Occipital lobe (tissue), 2 donors: ENCODE data around the gene SPAG6. TPM values are rescaled to one million over a fixed set of nuclear protein-coding genes. Genes with fewer than 3 reads are reported as not detected.
"Not testable (repeated sequence)": the region's sequence is repeated elsewhere in the genome, so short reads cannot be mapped to it uniquely, and the experiment has no call there.

ENCODE experiments used
- DNase-seq: peaks from one replicate; lab custom pipeline; 2025; lab: John Stamatoyannopoulos, UW
- total RNA-seq: library from RNA; depleted of rRNA; stranded (reverse); fragments of >200 nt; gene quantifications from one replicate; pipeline ENCODE4 v1.2.3, GENCODE V29; 2014

SPAG6 gene
- total RNA-seq, 1 donor from 2014 or later = 1.2 TPM

GRCh38 chr10:22341190-22341925 lies 3.9 kb upstream of the SPAG6 start:
- DNase-seq = no peak

GRCh38 chr10:22341926-22342196 lies 3.4 kb upstream of the SPAG6 start:
- no peak for DNase-seq

- no peak for DNase-seq
Measured at GRCh38 chr10:22342421-22342820, 2.9 kb upstream of the SPAG6 start.

GRCh38 chr10:22343731-22344130 lies 1.6 kb upstream of the SPAG6 start:
- no peak for DNase-seq

- no peak for DNase-seq
Measured at GRCh38 chr10:22344249-22344648, 1.0 kb upstream of the SPAG6 start.

- no peak for DNase-seq
Measured at GRCh38 chr10:22344781-22345300, 455 bp upstream of the SPAG6 start.

GRCh38 chr10:22346096-22346661 lies 883 bp downstream of the SPAG6 start:
- DNase-seq = no peak

GRCh38 chr10:22349755-22350154 lies 4.5 kb downstream of the SPAG6 start:
- no peak for DNase-seq

GRCh38 chr10:22351131-22351703 lies 5.9 kb downstream of the SPAG6 start:
- DNase-seq = no peak

GRCh38 chr10:22356324-22356873 lies 11.1 kb downstream of the SPAG6 start:
- DNase-seq = no peak

- DNase-seq = not testable (repeated sequence)
Measured at GRCh38 chr10:22357770-22358169, 12.5 kb downstream of the SPAG6 start.

GRCh38 chr10:22363305-22363704 lies 18.0 kb downstream of the SPAG6 start:
- no peak for DNase-seq

- DNase-seq = no peak
Measured at GRCh38 chr10:22364407-22365140, 19.3 kb downstream of the SPAG6 start.

- no peak for DNase-seq
Measured at GRCh38 chr10:22365233-22365632, 19.9 kb downstream of the SPAG6 start.

- no peak for DNase-seq
Measured at GRCh38 chr10:22365644-22366434, 20.5 kb downstream of the SPAG6 start.

- no peak for DNase-seq
Measured at GRCh38 chr10:22366435-22366703, 21.1 kb downstream of the SPAG6 start.

- no peak for DNase-seq
Measured at GRCh38 chr10:22366771-22367170, 21.5 kb downstream of the SPAG6 start.

GRCh38 chr10:22367471-22367870 lies 22.2 kb downstream of the SPAG6 start:
- DNase-seq = no peak

- DNase-seq = no peak
Measured at GRCh38 chr10:22368402-22368801, 23.1 kb downstream of the SPAG6 start.

- no peak for DNase-seq
Measured at GRCh38 chr10:22368981-22369380, 23.7 kb downstream of the SPAG6 start.

GRCh38 chr10:22369434-22370072 lies 24.3 kb downstream of the SPAG6 start:
- DNase-seq = no peak
